Tibial nerve (tissue), 4 donors: ENCODE measurements around the gene SASS6.

Experiments used
- CTCF ChIP-seq, 5 experiments: fragments of 200-600 bp in 3 of 5; fragments of 450-650 bp in 2 of 5; sonication (generic) in 3 of 5; IDR thresholded peaks; one replicate each; pipeline ENCODE4 v1.5.1; 2016 to 2019; ENCODE audit warnings: antibody characterized with exemption in 5 of 5, mild to moderate bottlenecking in 3 of 5, moderate library complexity in 2 of 5
- EP300 ChIP-seq, 2 donors: sonication (generic); formaldehyde crosslinking; IDR thresholded peaks; one replicate each; pipeline ENCODE4 v1.6.1; 2017; ENCODE audit warnings: antibody characterized with exemption in 2 of 2, mild to moderate bottlenecking in 1 of 2
- POLR2A ChIP-seq, 2 donors: fragments of 450-650 bp; IDR thresholded peaks; one replicate each; pipeline ENCODE4 v1.6.1; 2017; ENCODE audit warnings: antibody characterized with exemption in 2 of 2, mild to moderate bottlenecking in 2 of 2, moderate library complexity in 2 of 2

DNA sequence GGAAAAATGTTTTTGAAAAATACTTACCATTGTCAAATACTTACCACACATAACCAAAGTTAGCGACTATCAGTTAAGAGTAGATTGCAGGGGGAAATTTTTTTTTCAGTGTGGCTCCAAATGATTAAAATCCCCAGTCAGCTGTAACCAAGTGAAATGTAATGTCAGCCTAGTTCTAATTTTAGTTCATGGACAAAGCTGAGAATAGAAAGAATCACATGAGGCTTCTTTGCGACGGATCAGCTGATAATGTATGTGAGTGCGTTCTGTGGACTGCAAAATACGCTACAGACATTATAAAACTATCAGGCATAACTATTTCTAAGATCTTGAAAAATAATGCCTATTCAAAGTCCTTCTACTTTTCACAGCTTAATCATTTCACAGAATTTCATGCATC is 45.4 kb upstream of the SASS6 start, which contains the start of gene LRRC39:
- TF ChIP-seq POLR2A (IDR thresholded peaks at IDR 0.05) (no peak), CTCF (IDR thresholded peaks at IDR 0.05) (no peak), EP300 (IDR thresholded peaks at IDR 0.05) (no peak)
